Epithelial cell of proximal tubule (primary cell): ENCODE data around the gene ST6GALNAC6. TPM values are rescaled to one million over a fixed set of nuclear protein-coding genes. Genes with fewer than 3 reads are reported as not detected.

Source experiments
- DNase-seq: peaks from one replicate; pipeline ENCODE4 v3.0.0-alpha.2; 2011; ENCODE audit warnings: low read depth
- H3K4me3 ChIP-seq: 2 replicates; pipeline ENCODE4 v1.5.1; 2011; ENCODE audit warnings: low read depth, mild to moderate bottlenecking, low read length
- total RNA-seq: library from RNA; depleted of rRNA; stranded (reverse); fragments of >200 nt; gene quantifications from 2 replicates; pipeline ENCODE4 v1.2.3, GENCODE V29; 2015
- TF ChIP-seq, protein P1 (sequence below): conservative IDR thresholded peaks from 2 replicates; pipeline ENCODE4 v1.5.1; 2012; ENCODE audit warnings: low read depth, mild to moderate bottlenecking, low read length

ST6GALNAC6 gene
- total RNA-seq, 1 donor from 2014 or later = 23.5 TPM

DNA sequence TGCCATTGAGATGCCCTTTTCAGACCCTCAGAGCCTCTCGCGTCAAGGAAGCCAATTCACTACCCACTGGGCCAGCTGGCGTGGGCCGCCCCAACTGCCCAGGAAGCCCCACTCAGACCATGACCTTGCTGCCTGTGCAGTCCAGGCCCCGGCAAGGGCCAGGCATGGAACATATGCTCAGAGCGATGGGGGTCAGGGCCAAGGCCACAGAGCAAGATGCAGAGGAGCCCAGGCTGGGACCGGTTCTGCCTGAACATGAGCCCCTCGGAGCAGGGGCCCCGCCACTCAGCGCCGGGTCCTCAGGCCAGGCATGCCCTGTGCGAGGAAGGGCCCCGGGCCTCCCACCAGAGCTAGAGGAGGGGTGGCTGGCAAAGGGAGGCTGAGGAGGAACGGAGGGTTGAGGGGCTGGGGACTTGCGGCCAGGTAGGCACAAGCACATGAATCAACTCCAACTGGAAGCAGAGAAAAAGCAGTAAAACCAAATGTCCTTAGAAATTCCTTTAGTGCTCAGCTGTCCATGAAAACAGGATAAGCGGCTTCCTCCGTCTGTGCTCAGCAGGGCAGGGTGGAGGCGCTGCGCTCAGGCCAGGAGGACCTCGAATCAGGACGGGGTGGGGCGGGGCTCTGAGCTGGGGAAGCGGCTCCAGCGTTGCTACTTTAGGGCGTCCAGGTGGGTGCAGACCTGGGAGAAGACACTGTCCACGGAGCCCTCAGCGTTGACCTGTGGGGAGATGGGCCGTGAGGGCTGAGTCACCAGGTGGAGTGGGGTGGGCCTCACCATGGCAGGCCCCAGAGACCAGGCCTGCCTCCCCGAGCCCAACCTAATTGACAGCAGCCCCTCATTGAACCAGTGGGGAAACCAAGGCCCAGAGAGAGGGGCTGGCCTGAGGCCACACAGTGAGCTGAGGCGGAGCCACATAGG, 31.8 kb downstream of the ST6GALNAC6 start:
- no peak for DNase-seq
- no peak overlapping the region for H3K4me3 ChIP-seq
- TF ChIP-seq, protein P1, sequence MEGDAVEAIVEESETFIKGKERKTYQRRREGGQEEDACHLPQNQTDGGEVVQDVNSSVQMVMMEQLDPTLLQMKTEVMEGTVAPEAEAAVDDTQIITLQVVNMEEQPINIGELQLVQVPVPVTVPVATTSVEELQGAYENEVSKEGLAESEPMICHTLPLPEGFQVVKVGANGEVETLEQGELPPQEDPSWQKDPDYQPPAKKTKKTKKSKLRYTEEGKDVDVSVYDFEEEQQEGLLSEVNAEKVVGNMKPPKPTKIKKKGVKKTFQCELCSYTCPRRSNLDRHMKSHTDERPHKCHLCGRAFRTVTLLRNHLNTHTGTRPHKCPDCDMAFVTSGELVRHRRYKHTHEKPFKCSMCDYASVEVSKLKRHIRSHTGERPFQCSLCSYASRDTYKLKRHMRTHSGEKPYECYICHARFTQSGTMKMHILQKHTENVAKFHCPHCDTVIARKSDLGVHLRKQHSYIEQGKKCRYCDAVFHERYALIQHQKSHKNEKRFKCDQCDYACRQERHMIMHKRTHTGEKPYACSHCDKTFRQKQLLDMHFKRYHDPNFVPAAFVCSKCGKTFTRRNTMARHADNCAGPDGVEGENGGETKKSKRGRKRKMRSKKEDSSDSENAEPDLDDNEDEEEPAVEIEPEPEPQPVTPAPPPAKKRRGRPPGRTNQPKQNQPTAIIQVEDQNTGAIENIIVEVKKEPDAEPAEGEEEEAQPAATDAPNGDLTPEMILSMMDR = no peak

DNA sequence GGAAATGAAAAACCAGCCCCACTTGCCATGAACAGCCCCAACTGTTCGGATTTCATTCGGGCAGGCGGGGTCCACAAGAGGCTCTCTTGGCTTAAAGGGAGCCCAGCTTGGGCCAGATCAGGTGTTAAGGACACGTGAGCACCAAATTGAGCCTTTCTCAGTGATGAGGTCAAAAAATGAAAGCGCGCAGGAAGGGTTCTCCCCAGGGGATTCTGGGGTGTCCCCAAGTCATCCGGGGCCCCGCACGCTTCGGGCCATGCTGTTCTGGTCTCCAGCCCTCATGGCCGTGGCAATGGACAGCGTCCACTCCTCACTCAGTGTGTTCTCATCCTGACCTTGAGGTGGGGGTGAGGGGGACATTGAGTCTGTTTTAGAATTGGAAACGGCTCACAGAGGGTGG, 32.9 kb downstream of the ST6GALNAC6 start:
- TF ChIP-seq, protein P1 = no peak
- no peak overlapping the region for H3K4me3 ChIP-seq
- no peak for DNase-seq

DNA sequence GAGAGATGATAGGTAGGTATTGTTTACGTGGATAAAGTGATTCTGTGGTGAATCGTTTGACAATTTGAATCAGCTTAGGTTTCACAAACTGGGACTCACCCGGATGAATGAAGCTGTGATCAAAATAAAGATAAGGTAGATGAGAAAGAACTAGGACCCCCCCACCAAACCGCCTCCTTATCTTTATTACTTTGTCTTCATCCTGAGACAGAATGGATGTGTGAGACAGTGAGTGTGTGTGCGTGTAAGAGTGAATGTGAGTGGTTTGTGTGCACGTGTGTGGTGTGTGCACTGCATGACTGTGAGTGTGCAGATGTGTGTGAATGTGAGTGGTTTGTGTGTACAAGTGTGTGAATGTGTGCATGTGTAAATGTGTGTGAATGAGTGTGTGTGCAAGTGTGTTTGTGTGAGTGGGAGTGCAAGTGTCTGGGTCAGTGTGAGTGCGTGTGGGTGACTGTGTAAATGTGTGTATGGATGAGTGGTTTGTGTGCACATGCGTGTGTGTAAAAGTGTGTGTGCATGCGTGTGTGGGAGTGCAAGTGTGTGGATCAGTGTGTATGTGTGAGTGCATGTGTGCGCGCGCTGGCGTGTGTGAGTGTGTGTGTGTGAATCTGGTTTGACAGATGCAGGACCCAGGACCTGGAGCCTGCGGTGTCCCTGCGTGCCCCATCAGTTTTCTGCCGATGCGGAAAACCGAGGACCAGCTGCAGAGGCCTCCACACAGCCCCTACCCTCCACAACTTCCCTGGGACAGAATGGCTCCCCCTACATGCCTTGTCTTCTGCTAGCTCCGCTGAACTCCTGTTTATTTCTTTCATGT, 33.5 kb downstream of the ST6GALNAC6 start:
- no peak overlapping the region for H3K4me3 ChIP-seq
- no peak for DNase-seq
- TF ChIP-seq, protein P1 = no peak

DNA sequence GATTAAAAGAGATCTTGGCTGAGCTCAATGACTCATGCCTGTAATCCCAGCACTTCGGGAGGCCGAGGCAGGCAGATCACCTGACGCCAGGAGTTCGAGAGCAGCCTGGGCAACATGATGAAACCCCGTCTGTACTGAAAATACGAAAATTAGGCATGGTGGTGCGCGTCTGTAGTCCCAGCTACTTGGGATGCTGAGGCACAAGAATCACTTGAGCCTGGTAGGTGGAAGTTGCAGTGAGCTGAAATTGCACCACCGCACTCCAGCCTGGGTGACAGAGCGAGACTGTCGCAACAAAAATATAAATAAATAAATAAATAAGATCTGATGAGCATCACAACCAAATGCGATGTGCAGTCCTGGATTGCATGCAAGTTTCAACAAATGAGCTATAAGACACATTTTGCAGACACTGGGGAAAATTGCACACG, 36.2 kb downstream of the ST6GALNAC6 start:
- TF ChIP-seq, protein P1 = no peak
- H3K4me3 ChIP-seq = no peak overlapping the region
- DNase-seq = no peak

DNA sequence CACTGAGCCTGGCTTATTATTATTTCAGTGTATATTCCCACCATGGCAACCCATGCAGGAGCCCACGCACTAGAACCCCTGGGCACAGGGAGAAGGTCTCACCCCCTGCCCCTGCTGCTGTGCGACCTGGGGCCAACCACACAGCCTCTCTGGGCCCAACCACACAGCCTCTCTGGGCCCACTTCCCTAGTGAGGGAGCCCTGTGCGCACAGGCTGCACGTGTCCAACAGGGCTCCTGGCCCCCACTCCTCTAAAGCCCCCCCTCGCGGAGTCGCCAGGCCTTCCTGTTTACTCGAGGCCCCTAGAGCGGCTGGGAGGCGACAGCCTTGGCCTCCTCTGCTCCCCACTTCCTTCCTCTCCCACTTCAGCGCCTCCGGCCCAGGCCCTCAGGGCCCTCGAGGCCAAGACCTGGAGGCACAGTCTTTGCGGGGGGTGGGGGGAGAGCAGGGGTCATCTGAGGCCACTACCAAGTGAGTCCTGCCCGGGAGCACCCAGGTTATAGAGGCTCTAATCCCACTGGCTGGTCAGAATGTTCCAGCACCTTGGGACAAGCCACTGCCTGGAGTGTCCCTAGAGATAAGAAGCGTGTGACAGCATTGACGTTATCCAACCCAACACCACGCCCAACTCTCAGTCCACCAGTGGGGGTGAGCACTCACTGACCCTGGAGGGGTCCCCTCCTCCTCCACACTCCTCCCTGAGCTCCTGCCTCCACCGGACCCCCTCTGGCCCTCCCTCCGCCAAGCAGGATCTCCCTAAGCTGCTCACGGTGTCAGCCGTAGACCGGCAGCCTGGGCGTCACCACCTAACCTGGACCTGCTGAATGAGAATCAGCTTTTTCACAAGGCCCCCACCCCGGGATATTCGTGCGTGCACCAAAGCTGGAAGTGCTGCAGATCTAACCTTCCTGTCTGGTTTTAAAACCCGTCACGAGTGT, 37.1 kb downstream of the ST6GALNAC6 start:
- TF ChIP-seq, protein P1 = no peak
- H3K4me3 ChIP-seq = no peak overlapping the region
- no peak for DNase-seq

DNA sequence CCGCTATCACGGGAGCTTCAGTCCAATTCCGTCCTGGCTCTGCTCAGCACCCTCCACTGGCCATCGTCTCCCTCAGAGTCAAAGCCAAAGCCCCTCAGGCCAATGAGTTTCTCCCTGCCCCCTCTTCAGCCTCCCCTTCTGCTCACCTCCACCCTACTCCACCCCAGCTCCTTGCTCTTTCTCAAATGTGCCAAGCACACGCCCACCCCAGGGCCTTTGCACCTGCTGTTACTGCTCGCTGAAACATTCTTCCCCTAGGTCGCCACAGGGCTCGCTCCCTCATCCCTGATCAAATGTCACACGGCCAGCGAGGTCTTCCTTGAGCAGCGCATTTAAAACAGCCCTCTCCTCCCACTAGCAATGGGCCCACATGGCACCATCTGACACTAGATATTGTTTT, 38.6 kb downstream of the ST6GALNAC6 start:
- TF ChIP-seq, protein P1 = no peak
- H3K4me3 ChIP-seq = no peak overlapping the region
- DNase-seq = no peak
